PC-3 (cell line): ENCODE measurements around the gene CDC45. TPM values are rescaled to one million over a fixed set of nuclear protein-coding genes. Genes with fewer than 3 reads are reported as not detected.

ENCODE experiments used
- ATAC-seq: fragments of 200-7000 bp; cut with Tn5 transposase; 2 replicates; pipeline ENCODE4 v1.9.1; 2020; ENCODE audit warnings: mild to moderate bottlenecking, moderate library complexity
- BruUV-seq: library from RNA; stranded (reverse); fragments of 400-500 nt; replicated peaks from 2 replicates; lab custom pipeline; 2021; lab: Mats Ljungman, UMichigan
- CTCF ChIA-PET: fragments of 300-600 bp; sonication (Branson Sonifier 250); formaldehyde crosslinking; loops from one replicate; lab custom pipeline; 2022; ENCODE audit warnings: antibody characterized with exemption; lab: Charles Lee
- POLR2A ChIA-PET: fragments of 300-600 bp; sonication (Branson Sonifier 250); formaldehyde crosslinking; loops from one replicate; lab custom pipeline; 2022; ENCODE audit warnings: antibody characterized with exemption; ENCODE audit not compliant: unreplicated experiment; lab: Charles Lee
- DNase-seq: peaks from one replicate; pipeline ENCODE4 v3.0.0-alpha.2; 2015
- H2AFZ ChIP-seq: fragments of 300-600 bp; sonication (generic); 2 replicates; pipeline ENCODE4 v1.6.0; 2016; ENCODE audit warnings: antibody characterized with exemption, low read length
- H3F3A ChIP-seq: fragments of 300-600 bp; sonication (generic); one replicate; pipeline ENCODE4 v1.6.0; 2017; ENCODE audit warnings: antibody characterized with exemption, low read length, control low read depth, mild to moderate bottlenecking; ENCODE audit not compliant: unreplicated experiment
- H3K27ac ChIP-seq: fragments of 300-600 bp; sonication (generic); 2 replicates; pipeline ENCODE4 v1.5.1; 2016; ENCODE audit warnings: mild to moderate bottlenecking, low read length
- H3K27me3 ChIP-seq: fragments of 300-600 bp; sonication (generic); 2 replicates; pipeline ENCODE4 v1.6.1; 2016; ENCODE audit warnings: low read length, mixed read lengths
- H3K36me3 ChIP-seq: fragments of 300-600 bp; sonication (generic); 2 replicates; pipeline ENCODE4 v1.6.1; 2016; ENCODE audit warnings: low read depth, mixed run types, low read length, mixed read lengths
- H3K4me1 ChIP-seq: fragments of 300-600 bp; sonication (generic); 2 replicates; pipeline ENCODE4 v1.5.1; 2016; ENCODE audit warnings: low read length; ENCODE audit not compliant: insufficient read depth
- H3K4me2 ChIP-seq: fragments of 300-600 bp; sonication (generic); 2 replicates; pipeline ENCODE4 v1.6.0; 2016; ENCODE audit warnings: low read length
- H3K4me3 ChIP-seq: fragments of 300-600 bp; sonication (generic); 2 replicates; pipeline ENCODE4 v1.5.1; 2016; ENCODE audit warnings: mild to moderate bottlenecking, low read length, mixed read lengths
- H3K79me2 ChIP-seq: fragments of 300-600 bp; sonication (generic); 2 replicates; pipeline ENCODE4 v1.6.1; 2017; ENCODE audit warnings: low read length, mixed read lengths
- H3K9ac ChIP-seq: fragments of 300-600 bp; sonication (generic); 2 replicates; pipeline ENCODE4 v1.6.0; 2016; ENCODE audit warnings: mild to moderate bottlenecking, low read length
- H3K9me2 ChIP-seq: fragments of 300-600 bp; sonication (generic); replicated peaks from 2 replicates; pipeline ENCODE4 v1.6.1; 2016; ENCODE audit warnings: mixed run types, low read length, mixed read lengths
- H3K9me3 ChIP-seq: fragments of 300-600 bp; sonication (generic); 2 replicates; pipeline ENCODE4 v1.6.1; 2016; ENCODE audit warnings: low read length, mixed read lengths
- H4K20me1 ChIP-seq: fragments of 300-600 bp; sonication (generic); 2 replicates; pipeline ENCODE4 v1.6.1; 2016; ENCODE audit warnings: low read length, mixed read lengths
- CTCF ChIP-seq: fragments of 300-600 bp; sonication (generic); conservative IDR thresholded peaks from 2 replicates; pipeline ENCODE4 v1.5.1; 2017; ENCODE audit warnings: antibody characterized with exemption, low read depth, mild to moderate bottlenecking, low read length
- EZH2 ChIP-seq: fragments of 300-600 bp; sonication (generic); IDR thresholded peaks from one replicate; pipeline ENCODE4 v1.6.1; 2017; ENCODE audit warnings: antibody characterized with exemption, mild to moderate bottlenecking, low read length; ENCODE audit not compliant: unreplicated experiment
- EZH2phosphoT487 ChIP-seq: fragments of 300-600 bp; sonication (generic); IDR thresholded peaks from 2 replicates; pipeline ENCODE4 v1.6.1; 2018; ENCODE audit warnings: mild to moderate bottlenecking, antibody characterized with exemption, low read length, borderline replicate concordance
- intact Hi-C: fragments of 100-400 bp; cut with micrococcal nuclease; formaldehyde crosslinking; loops from 2 replicates; pipeline ENCODE4 v1.9.0; 2023
- total RNA-seq: library from RNA; depleted of rRNA; stranded (reverse); fragments of >200 nt; gene quantifications from 2 replicates; pipeline ENCODE4 v1.2.3, GENCODE V29; 2014

CDC45 gene
- total RNA-seq, 1 experiment from 2014 or later: 70.9 TPM

- DNase-seq (no peak), ATAC-seq (no peak)
- intact Hi-C loops: no loop called here
- Histone ChIP-seq H3K9me2 (no peaks in the 10 kb centered on the region), H3K79me2 (no peaks in the 10 kb centered on the region), H4K20me1 (no peaks in the 10 kb centered on the region), H3K27me3 (no peaks in the 10 kb centered on the region), H3K27ac (no peak overlapping the region), H3K4me1 (peaks cover 7% of the 10 kb centered on the region; the same call in 1 of the 2 replicates), H3K4me2 (no peak overlapping the region), H3K9me3 (no peaks in the 10 kb centered on the region), H3K4me3 (no peak overlapping the region), H2AFZ (no peak overlapping the region), H3K36me3 (no peaks in the 10 kb centered on the region), H3K9ac (no peak overlapping the region), H3F3A (no peaks in the 10 kb centered on the region)
- TF ChIP-seq CTCF: no peak
- TF ChIP-seq EZH2phosphoT487: no peak
- no peak for TF ChIP-seq EZH2
- ChIA-PET POLR2A (no interaction called here), CTCF (no interaction called here)
- no TSS peak for BruUV-seq
Observed at GRCh38 chr22:19559324-19559811, 79.6 kb downstream of the CDC45 start.

- H3K4me2 ChIP-seq: no peak overlapping the region
- H3K9ac ChIP-seq: no peak overlapping the region
- H3K27ac ChIP-seq: no peak overlapping the region
- H4K20me1 ChIP-seq: no peaks in the 10 kb centered on the region
- no peak overlapping the region for H3K4me3 ChIP-seq
- ATAC-seq (no peak), DNase-seq (no peak)
- POLR2A ChIA-PET: no interaction called here
- CTCF ChIA-PET: no interaction called here
- H3K9me3 ChIP-seq: no peaks in the 10 kb centered on the region
- peaks cover 1% of the 10 kb centered on the region; the same call in 1 of the 2 replicates for H3K4me1 ChIP-seq
- no peak for TF ChIP-seq EZH2phosphoT487
- no peak for TF ChIP-seq EZH2
- no peak for TF ChIP-seq CTCF
- H3K27me3 ChIP-seq: no peaks in the 10 kb centered on the region
- H3K79me2 ChIP-seq: no peaks in the 10 kb centered on the region
- no peaks in the 10 kb centered on the region for H3K36me3 ChIP-seq
- H2AFZ ChIP-seq: no peak overlapping the region
- H3K9me2 ChIP-seq: no peaks in the 10 kb centered on the region
- BruUV-seq: no TSS peak
- intact Hi-C loops: loop anchor here (10.0 kb wide), 1 partner anchor 65 kb away; no protein-coding TSS in a partner anchor
- no peaks in the 10 kb centered on the region for H3F3A ChIP-seq
Observed at GRCh38 chr22:19559956-19560355, 80.2 kb downstream of the CDC45 start.
